HepG2 (cell line): ENCODE results near the gene LDAH. TPM values are rescaled to one million over a fixed set of nuclear protein-coding genes. Genes with fewer than 3 reads are reported as not detected.

ENCODE experiments used
- AHR ChIP-seq: IDR thresholded peaks from 2 replicates; pipeline ENCODE4 v1.6.1; 2018; ENCODE audit warnings: missing genetic modification reagents, missing compliant biosample characterization
- ARID3A ChIP-seq: IDR thresholded peaks from 2 replicates; pipeline ENCODE4 v1.6.1; 2012; ENCODE audit warnings: low read depth, low read length, improper control_type of control experiment
- E2F5 ChIP-seq: sonication (generic); formaldehyde crosslinking; conservative IDR thresholded peaks from 2 replicates; pipeline ENCODE4 v1.4.0; 2020; ENCODE audit warnings: missing genetic modification reagents
- ESRRA ChIP-seq: sonication (generic); formaldehyde crosslinking; IDR thresholded peaks from 2 replicates; pipeline ENCODE4 v1.5.1; 2020; ENCODE audit warnings: mild to moderate bottlenecking, low read depth, missing genetic modification reagents
- KLF15 ChIP-seq: sonication (generic); formaldehyde crosslinking; IDR thresholded peaks from 2 replicates; pipeline ENCODE4 v1.8.1; 2023; ENCODE audit warnings: borderline replicate concordance, mild to moderate bottlenecking, inconsistent platforms, missing genetic modification reagents, mixed read lengths
- MED1 ChIP-seq: sonication (generic); formaldehyde crosslinking; IDR thresholded peaks from 2 replicates; pipeline ENCODE4 v1.4.0; 2020; ENCODE audit warnings: missing genetic modification reagents
- RARA ChIP-seq: IDR thresholded peaks from 2 replicates; pipeline ENCODE4 v1.6.1; 2016; ENCODE audit warnings: missing genetic modification reagents, missing compliant biosample characterization
- ZKSCAN8 ChIP-seq: IDR thresholded peaks from 2 replicates; pipeline ENCODE4 v1.6.1; 2016; ENCODE audit warnings: borderline replicate concordance, missing genetic modification reagents, missing compliant biosample characterization
- ZNF124 ChIP-seq: sonication (generic); formaldehyde crosslinking; IDR thresholded peaks from 2 replicates; pipeline ENCODE4 v1.4.0; 2020; ENCODE audit warnings: missing genetic modification reagents
- ZNF275 ChIP-seq: sonication (generic); formaldehyde crosslinking; IDR thresholded peaks from 2 replicates; pipeline ENCODE4 v1.8.0; 2022; ENCODE audit warnings: missing genetic modification reagents, mild to moderate bottlenecking, inconsistent platforms, borderline replicate concordance
- ZNF607 ChIP-seq: sonication (generic); formaldehyde crosslinking; IDR thresholded peaks from 2 replicates; pipeline ENCODE4 v1.5.1; 2020; ENCODE audit warnings: missing genetic modification reagents, mild to moderate bottlenecking, borderline replicate concordance
- ZNF737 ChIP-seq: sonication (generic); formaldehyde crosslinking; IDR thresholded peaks from 2 replicates; pipeline ENCODE4 v1.5.0; 2020; ENCODE audit warnings: missing genetic modification reagents, mild to moderate bottlenecking, borderline replicate concordance
- polyA plus RNA-seq, 8 experiments: library from polyadenylated mRNA; depleted of rRNA in 3 of 8; stranded (reverse) in 7 of 8; unstranded in 1 of 8; fragments of >200 nt; fragmentation: Illumina TruSeq in 4 of 8; extraction: Trizol in 4 of 8; gene quantifications; 2 replicates each; pipeline versions ENCODE4 v1.2.1 to v1.2.3, GENCODE V29; 2011 to 2016; ENCODE audit warnings: low read depth in 4 of 8, missing spikeins in 1 of 8, mixed read lengths in 1 of 8; ENCODE audit not compliant: insufficient read depth in 1 of 8
- total RNA-seq, 5 experiments: library from RNA; depleted of rRNA; stranded (reverse); fragments of >200 nt; fragmentation: Illumina TruSeq; extraction: Trizol; gene quantifications; 2 replicates each; pipeline ENCODE4 v1.2.3, GENCODE V29; 2016; ENCODE audit warnings: low read depth in 1 of 5
- TF ChIP-seq, protein P1 (sequence below): sonication (generic); formaldehyde crosslinking; IDR thresholded peaks from 2 replicates; pipeline ENCODE4 v1.4.0; 2020; ENCODE audit warnings: missing genetic modification reagents
- TF ChIP-seq, protein P2 (sequence below): sonication (generic); formaldehyde crosslinking; IDR thresholded peaks from 2 replicates; pipeline ENCODE4 v1.8.1; 2022; ENCODE audit warnings: mild to moderate bottlenecking, missing genetic modification reagents
- TF ChIP-seq, protein P3 (sequence below): sonication (generic); formaldehyde crosslinking; conservative IDR thresholded peaks from 2 replicates; pipeline ENCODE4 v1.8.0; 2022; ENCODE audit warnings: mild to moderate bottlenecking, moderate library complexity, missing genetic modification reagents
- TF ChIP-seq, protein P4 (sequence below): IDR thresholded peaks from 2 replicates; pipeline ENCODE4 v1.6.1; 2018; ENCODE audit warnings: missing genetic modification reagents

Gene LDAH
- total and polyA plus RNA-seq, 2 of the 13 experiments (the other 11 are each of a cell fraction or from before 2014, with no cell fraction given): 28.8 to 46.2 TPM

- TF ChIP-seq AHR (CRISPR knock-in tag) (no peak), MED1 (no peak), ZNF737 (CRISPR knock-in tag) (no peak), ZNF275 (CRISPR knock-in tag) (no peak; the same call in 1 of the 2 replicates), E2F5 (no peak), RARA (CRISPR knock-in tag) (no peak), ESRRA (0 out of 2 replicates have a peak, but pooled peaks have one; percentile 57), ZNF607 (CRISPR knock-in tag) (0 out of 2 replicates have a peak, but pooled peaks have one; percentile 15), ARID3A (no peak), KLF15 (CRISPR knock-in tag) (no peak), ZKSCAN8 (CRISPR knock-in tag) (no peak), ZNF124 (CRISPR knock-in tag) (no peak)
- TF ChIP-seq, protein P1, sequence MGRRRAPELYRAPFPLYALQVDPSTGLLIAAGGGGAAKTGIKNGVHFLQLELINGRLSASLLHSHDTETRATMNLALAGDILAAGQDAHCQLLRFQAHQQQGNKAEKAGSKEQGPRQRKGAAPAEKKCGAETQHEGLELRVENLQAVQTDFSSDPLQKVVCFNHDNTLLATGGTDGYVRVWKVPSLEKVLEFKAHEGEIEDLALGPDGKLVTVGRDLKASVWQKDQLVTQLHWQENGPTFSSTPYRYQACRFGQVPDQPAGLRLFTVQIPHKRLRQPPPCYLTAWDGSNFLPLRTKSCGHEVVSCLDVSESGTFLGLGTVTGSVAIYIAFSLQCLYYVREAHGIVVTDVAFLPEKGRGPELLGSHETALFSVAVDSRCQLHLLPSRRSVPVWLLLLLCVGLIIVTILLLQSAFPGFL: no peak
- TF ChIP-seq, protein P2, sequence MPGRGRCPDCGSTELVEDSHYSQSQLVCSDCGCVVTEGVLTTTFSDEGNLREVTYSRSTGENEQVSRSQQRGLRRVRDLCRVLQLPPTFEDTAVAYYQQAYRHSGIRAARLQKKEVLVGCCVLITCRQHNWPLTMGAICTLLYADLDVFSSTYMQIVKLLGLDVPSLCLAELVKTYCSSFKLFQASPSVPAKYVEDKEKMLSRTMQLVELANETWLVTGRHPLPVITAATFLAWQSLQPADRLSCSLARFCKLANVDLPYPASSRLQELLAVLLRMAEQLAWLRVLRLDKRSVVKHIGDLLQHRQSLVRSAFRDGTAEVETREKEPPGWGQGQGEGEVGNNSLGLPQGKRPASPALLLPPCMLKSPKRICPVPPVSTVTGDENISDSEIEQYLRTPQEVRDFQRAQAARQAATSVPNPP (CRISPR knock-in tag): no peak
- TF ChIP-seq, protein P3, sequence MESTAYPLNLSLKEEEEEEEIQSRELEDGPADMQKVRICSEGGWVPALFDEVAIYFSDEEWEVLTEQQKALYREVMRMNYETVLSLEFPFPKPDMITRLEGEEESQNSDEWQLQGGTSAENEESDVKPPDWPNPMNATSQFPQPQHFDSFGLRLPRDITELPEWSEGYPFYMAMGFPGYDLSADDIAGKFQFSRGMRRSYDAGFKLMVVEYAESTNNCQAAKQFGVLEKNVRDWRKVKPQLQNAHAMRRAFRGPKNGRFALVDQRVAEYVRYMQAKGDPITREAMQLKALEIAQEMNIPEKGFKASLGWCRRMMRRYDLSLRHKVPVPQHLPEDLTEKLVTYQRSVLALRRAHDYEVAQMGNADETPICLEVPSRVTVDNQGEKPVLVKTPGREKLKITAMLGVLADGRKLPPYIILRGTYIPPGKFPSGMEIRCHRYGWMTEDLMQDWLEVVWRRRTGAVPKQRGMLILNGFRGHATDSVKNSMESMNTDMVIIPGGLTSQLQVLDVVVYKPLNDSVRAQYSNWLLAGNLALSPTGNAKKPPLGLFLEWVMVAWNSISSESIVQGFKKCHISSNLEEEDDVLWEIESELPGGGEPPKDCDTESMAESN: 0 out of 2 replicates have a peak, but pooled peaks have one; percentile 5
- TF ChIP-seq, protein P4, sequence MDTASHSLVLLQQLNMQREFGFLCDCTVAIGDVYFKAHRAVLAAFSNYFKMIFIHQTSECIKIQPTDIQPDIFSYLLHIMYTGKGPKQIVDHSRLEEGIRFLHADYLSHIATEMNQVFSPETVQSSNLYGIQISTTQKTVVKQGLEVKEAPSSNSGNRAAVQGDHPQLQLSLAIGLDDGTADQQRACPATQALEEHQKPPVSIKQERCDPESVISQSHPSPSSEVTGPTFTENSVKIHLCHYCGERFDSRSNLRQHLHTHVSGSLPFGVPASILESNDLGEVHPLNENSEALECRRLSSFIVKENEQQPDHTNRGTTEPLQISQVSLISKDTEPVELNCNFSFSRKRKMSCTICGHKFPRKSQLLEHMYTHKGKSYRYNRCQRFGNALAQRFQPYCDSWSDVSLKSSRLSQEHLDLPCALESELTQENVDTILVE: no peak
Measured at GRCh38 chr2:20666304-20667150, 156.4 kb downstream of the LDAH start, which contains the start of gene GDF7 (continued).
